SU-DHL-6 (cell line): ENCODE data around the gene KLRC3.
"Not testable (repeated sequence)": the region's sequence is repeated elsewhere in the genome, so short reads cannot be mapped to it uniquely, and the experiment has no call there.

Source experiments
- CTCF ChIP-seq: fragments of 200-600 bp; sonication (generic); IDR thresholded peaks from one replicate; pipeline ENCODE4 v1.5.1; 2017; ENCODE audit warnings: antibody characterized with exemption, mild to moderate bottlenecking, low read length, moderate library complexity; ENCODE audit not compliant: insufficient read depth, poor library complexity, severe bottlenecking
- EZH2phosphoT487 ChIP-seq: fragments of 200-600 bp; sonication (generic), shearing (Covaris generic); conservative IDR thresholded peaks from 2 replicates; pipeline ENCODE4 v1.6.1; 2018; ENCODE audit warnings: mild to moderate bottlenecking, antibody characterized with exemption, low read length, moderate library complexity, mixed read lengths

- not testable (repeated sequence) for TF ChIP-seq CTCF, EZH2phosphoT487
Measured at GRCh38 chr12:10378737-10379136, 41.7 kb downstream of the KLRC3 start.
